Stimulated activated CD8-positive, alpha-beta memory T cell treated with anti-CD3 and anti-CD28 coated beads, Interleukin-12 subunit alpha, Interleukin-12 subunit beta, amount 100 ng/mL, for 4 hours (primary cell): ENCODE measurements around the gene ZNF576.
A peak's percentile ranks its signal among the peaks of the same experiment; 100 is the strongest.
"Not testable (repeated sequence)": the region's sequence is repeated elsewhere in the genome, so short reads cannot be mapped to it uniquely, and the experiment has no call there.

Source experiments
- DNase-seq: peaks from one replicate; pipeline ENCODE4 v3.0.0-alpha.2; 2020; ENCODE audit warnings: low read depth

ZNF576 gene

GRCh38 chr19:43599635-43600295 lies 3.4 kb downstream of the ZNF576 start:
- DNase-seq = no peak

- DNase-seq = not testable (repeated sequence)
Observed at GRCh38 chr19:43600326-43600725, 3.9 kb downstream of the ZNF576 start.

- DNase-seq = no peak
Observed at GRCh38 chr19:43605875-43606568, 9.6 kb downstream of the ZNF576 start.

- no peak for DNase-seq
Observed at GRCh38 chr19:43606569-43607229, 10.3 kb downstream of the ZNF576 start.

GRCh38 chr19:43607238-43608205 lies 11.1 kb downstream of the ZNF576 start:
- no peak for DNase-seq

- no peak for DNase-seq
Observed at GRCh38 chr19:43609872-43610271, 13.5 kb downstream of the ZNF576 start.

GRCh38 chr19:43610493-43610892 lies 14.1 kb downstream of the ZNF576 start:
- DNase-seq = no peak

- DNase-seq = no peak
Observed at GRCh38 chr19:43611788-43612187, 15.4 kb downstream of the ZNF576 start, which contains the start of gene SRRM5. SRRM5 (plus strand) TSS chr19:43612088; CDS start chr19:43612122, 34 bp downstream.

GRCh38 chr19:43612374-43612773 lies 16.0 kb downstream of the ZNF576 start:
- DNase-seq = no peak

GRCh38 chr19:43616306-43616705 lies 19.9 kb downstream of the ZNF576 start:
- no peak for DNase-seq

- DNase-seq = no peak
Observed at GRCh38 chr19:43616954-43617353, 20.6 kb downstream of the ZNF576 start.

GRCh38 chr19:43618921-43619261 lies 22.5 kb downstream of the ZNF576 start:
- no peak for DNase-seq

GRCh38 chr19:43619262-43620060 lies 23.1 kb downstream of the ZNF576 start, which contains the start of gene ZNF428:
ZNF428 (minus strand) TSS chr19:43619629; CDS start chr19:43614304, 5,325 bp downstream.
- DNase-seq = peak; percentile 82

GRCh38 chr19:43620061-43621001 lies 23.9 kb downstream of the ZNF576 start:
- no peak for DNase-seq

- DNase-seq = no peak
Observed at GRCh38 chr19:43622070-43622469, 25.7 kb downstream of the ZNF576 start.

GRCh38 chr19:43622956-43623355 lies 26.6 kb downstream of the ZNF576 start:
- DNase-seq = no peak

- no peak for DNase-seq
Observed at GRCh38 chr19:43623889-43624670, 27.7 kb downstream of the ZNF576 start.

GRCh38 chr19:43624933-43625332 lies 28.5 kb downstream of the ZNF576 start:
- DNase-seq = peak; percentile 60
